SK-N-MC (cell line): ENCODE measurements around the gene TOP1.

ENCODE experiments used
- DNase-seq: peaks from one replicate; pipeline ENCODE4 v3.0.0-alpha.2; 2011; ENCODE audit warnings: low read depth, low spot score
- H3K27ac ChIP-seq: fragments of 200-600 bp; sonication (generic); 2 replicates; pipeline ENCODE4 v1.5.1; 2016; ENCODE audit warnings: mixed run types
- H3K36me3 ChIP-seq: fragments of 200-600 bp; sonication (generic); 2 replicates; pipeline ENCODE4 v1.6.1; 2017; ENCODE audit warnings: antibody characterized with exemption, low read length, mixed read lengths; ENCODE audit not compliant: insufficient read depth
- H3K4me3 ChIP-seq: fragments of 200-600 bp; sonication (generic); 2 replicates; pipeline ENCODE4 v1.5.1; 2016
- H3K9ac ChIP-seq: fragments of 200-600 bp; sonication (generic); 2 replicates; pipeline ENCODE4 v1.8.0; 2017; ENCODE audit warnings: mixed run types, mixed read lengths; ENCODE audit not compliant: insufficient read length
- H3K9me3 ChIP-seq: fragments of 200-600 bp; sonication (generic); 2 replicates; pipeline ENCODE4 v1.6.1; 2017; ENCODE audit warnings: low read depth, mild to moderate bottlenecking, antibody characterized with exemption, low read length, moderate library complexity, mixed read lengths
- EZH2 ChIP-seq: fragments of 200-600 bp; sonication (generic); IDR thresholded peaks from one replicate; pipeline ENCODE4 v1.6.1; 2017; ENCODE audit warnings: antibody characterized with exemption
- FOXP2 ChIP-seq: optimal IDR thresholded peaks from 2 replicates; pipeline ENCODE3; 2011; ENCODE audit warnings: mild to moderate bottlenecking, moderate library complexity; ENCODE audit not compliant: insufficient read depth; ENCODE audit errors: extremely low read length, control extremely low read depth
- POLR2AphosphoS5 ChIP-seq: IDR thresholded peaks from 2 replicates; pipeline ENCODE4 v1.6.1; 2012; ENCODE audit warnings: mild to moderate bottlenecking, low read depth, low read length, borderline replicate concordance

The TOP1 gene

DNA sequence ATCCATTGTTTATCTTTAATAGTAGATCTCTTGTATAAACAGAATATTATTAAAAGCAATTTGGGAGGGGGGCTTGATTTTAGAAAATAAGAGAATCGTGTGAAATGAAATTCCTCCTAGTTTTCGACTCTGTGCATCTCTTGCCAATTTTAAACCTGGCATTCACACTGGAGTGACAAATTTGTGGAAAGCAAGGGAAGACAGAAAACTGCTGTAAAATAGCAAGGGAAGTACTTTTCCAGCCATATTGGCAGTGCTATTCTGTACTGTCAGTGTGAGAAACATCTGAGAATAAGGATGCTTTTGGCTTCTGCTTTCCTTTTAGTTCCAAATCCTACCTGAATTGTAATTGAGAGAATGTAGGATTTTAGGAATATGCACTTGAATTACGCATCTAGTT lies 40.2 kb downstream of the TOP1 start:
- no peak overlapping the region for H3K27ac ChIP-seq
- H3K9ac ChIP-seq = no peak overlapping the region
- H3K36me3 ChIP-seq = peaks cover 43% of the 10 kb centered on the region
- TF ChIP-seq POLR2AphosphoS5 (no peak), FOXP2 (no peak), EZH2 (no peak)
- no peaks in the 10 kb centered on the region for H3K9me3 ChIP-seq
- no peak overlapping the region for H3K4me3 ChIP-seq
- DNase-seq = no peak

GRCh38 chr20:41072190-41072863 lies 43.7 kb downstream of the TOP1 start:
- H3K36me3 ChIP-seq = peaks cover 53% of the 10 kb centered on the region

DNA sequence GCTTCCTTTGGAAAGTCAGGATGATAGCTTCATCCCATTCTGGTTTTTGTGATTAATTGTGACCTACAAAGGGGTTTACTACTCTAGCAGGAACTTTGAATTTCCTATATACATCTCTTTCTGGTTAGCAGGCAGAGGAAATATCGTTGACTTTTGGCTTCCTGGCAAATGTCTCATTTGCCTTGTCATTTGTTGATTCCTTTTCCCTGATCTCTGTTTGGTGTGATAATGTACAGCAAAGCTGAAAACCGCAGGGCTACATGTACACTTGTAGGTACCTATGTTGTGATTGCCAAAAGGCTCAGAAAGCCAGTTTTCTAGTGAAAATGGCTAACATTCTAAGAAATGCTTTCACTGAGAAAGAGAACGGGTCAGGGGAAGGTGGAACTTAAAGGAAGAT lies 44.3 kb downstream of the TOP1 start:
- peaks cover 52% of the 10 kb centered on the region for H3K36me3 ChIP-seq
- no peak for DNase-seq
- H3K4me3 ChIP-seq = peak overlapping the region; percentile 1; the same call in 1 of the 2 replicates
- H3K27ac ChIP-seq = peak overlapping the region; percentile 56; the same call in 1 of the 2 replicates
- H3K9me3 ChIP-seq = no peaks in the 10 kb centered on the region
- TF ChIP-seq POLR2AphosphoS5 (no peak), EZH2 (no peak), FOXP2 (no peak)
- H3K9ac ChIP-seq = no peak overlapping the region

More at GRCh38 chr20:41072190-41072863, 43.7 kb downstream of the TOP1 start:
- H3K9me3 ChIP-seq = no peaks in the 10 kb centered on the region
- peak overlapping the region; percentile 56; the same call in 1 of the 2 replicates for H3K27ac ChIP-seq
- TF ChIP-seq EZH2 = no peak
- no peak for TF ChIP-seq POLR2AphosphoS5
- no peak for TF ChIP-seq FOXP2
- no peak overlapping the region; the same call in 1 of the 2 replicates for H3K4me3 ChIP-seq
- DNase-seq = no peak
- H3K9ac ChIP-seq = no peak overlapping the region

DNA sequence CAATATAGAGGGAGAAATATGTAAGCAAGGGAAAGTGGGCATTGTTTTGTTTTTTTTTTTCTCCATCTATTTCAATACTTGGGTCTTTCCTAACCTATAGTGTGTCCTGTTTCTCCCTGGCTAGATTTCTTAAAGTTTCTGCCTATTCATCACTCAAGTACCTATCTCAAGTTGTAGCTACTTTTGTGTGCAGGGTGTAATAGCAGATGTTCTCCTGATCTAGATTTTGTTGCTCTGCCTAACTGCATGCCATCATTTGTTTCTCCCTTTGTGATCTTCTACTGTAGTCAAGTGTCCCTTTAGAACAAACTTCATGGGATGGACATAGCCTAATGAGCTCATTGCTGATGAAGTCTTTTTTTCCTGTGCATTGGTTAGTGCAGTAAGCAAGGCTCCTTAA lies 45.8 kb downstream of the TOP1 start:
- H3K27ac ChIP-seq = 0 out of 2 replicates have a peak overlapping the region, but pooled peaks have one; percentile 56
- no peak overlapping the region for H3K9ac ChIP-seq
- H3K9me3 ChIP-seq = no peaks in the 10 kb centered on the region
- no peak overlapping the region for H3K4me3 ChIP-seq
- peaks cover 56% of the 10 kb centered on the region for H3K36me3 ChIP-seq
- TF ChIP-seq FOXP2 = no peak
- TF ChIP-seq EZH2 = no peak
- TF ChIP-seq POLR2AphosphoS5 = no peak
- DNase-seq = no peak

DNA sequence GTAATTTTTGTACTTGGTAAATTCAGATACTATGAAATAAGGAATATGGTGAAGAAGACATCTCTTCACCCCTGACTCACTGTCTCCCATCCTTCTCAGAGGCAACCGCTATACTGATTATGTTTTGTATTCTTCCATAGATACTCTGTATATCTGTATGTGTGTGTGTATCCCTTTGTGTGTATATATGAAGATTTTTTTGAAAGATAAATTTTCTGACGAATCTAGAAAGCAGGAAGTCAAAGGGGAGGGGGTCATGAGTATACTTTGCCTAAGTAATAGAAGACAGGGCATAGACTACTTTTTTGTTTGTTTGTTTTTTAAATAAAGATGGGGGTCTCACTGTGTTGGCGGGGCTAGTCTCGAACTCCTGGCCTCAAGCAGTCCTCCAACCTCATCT lies 48.2 kb downstream of the TOP1 start:
- Histone ChIP-seq H3K36me3 (peaks cover 70% of the 10 kb centered on the region), H3K27ac (peak overlapping the region; percentile 13; the same call in 1 of the 2 replicates)

DNA sequence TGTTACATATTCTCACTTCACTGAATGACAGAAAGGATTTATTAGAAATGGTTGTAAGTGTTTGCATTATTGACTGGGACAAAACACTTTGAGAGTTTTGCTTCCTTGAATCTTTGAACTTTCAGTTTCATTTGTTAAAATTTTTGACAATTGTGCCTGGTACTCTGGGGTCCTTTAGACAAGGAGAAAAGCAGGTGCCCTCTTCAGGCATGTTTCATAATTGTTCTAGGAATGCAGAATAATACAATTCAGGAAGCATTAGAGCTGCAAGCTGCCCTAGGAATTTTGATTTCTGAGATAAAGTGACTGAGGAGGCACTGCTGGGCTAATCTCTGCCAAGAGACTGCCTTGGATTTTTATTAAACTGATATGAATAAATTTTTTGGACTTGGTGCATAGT lies 49.7 kb downstream of the TOP1 start:
- no peak for DNase-seq
- H3K4me3 ChIP-seq = 0 out of 2 replicates have a peak overlapping the region, but pooled peaks have one; percentile 3
- H3K36me3 ChIP-seq = peaks cover 85% of the 10 kb centered on the region
- TF ChIP-seq FOXP2 (no peak), EZH2 (no peak), POLR2AphosphoS5 (no peak)
- H3K27ac ChIP-seq = peak overlapping the region; percentile 74
- peak overlapping the region; percentile 12 for H3K9ac ChIP-seq
- H3K9me3 ChIP-seq = no peaks in the 10 kb centered on the region

More for the DNA sequence above, 48.2 kb downstream of the TOP1 start:
- H3K9ac ChIP-seq = no peak overlapping the region
- TF ChIP-seq FOXP2 (no peak), EZH2 (no peak), POLR2AphosphoS5 (no peak)
- H3K9me3 ChIP-seq = no peaks in the 10 kb centered on the region
- no peak overlapping the region for H3K4me3 ChIP-seq
- no peak for DNase-seq

DNA sequence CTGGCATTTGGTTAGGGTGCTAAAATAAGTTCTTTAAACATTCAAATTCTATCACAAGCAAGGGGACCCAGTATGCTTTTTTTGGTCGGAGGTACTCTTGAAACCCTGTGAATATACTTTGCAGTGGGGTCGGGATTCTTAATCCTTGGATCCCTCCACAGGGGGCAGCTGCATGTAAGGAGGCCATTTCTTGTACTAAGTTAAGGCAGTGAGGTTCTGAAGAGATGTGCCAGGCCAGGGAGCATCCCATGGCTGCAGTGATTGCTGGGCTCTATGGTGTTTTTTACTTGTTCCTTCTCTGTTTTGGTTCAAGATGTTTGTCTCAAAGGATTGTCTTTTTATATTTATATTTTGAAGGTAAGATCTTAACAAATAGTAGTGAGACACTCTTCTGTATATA lies 50.4 kb downstream of the TOP1 start:
- TF ChIP-seq EZH2 (no peak), FOXP2 (no peak), POLR2AphosphoS5 (no peak)
- no peak for DNase-seq
- H3K9ac ChIP-seq = peak overlapping the region; percentile 5
- peaks cover 89% of the 10 kb centered on the region for H3K36me3 ChIP-seq
- no peak overlapping the region for H3K4me3 ChIP-seq
- peak overlapping the region; percentile 74; the same call in 1 of the 2 replicates for H3K27ac ChIP-seq
- H3K9me3 ChIP-seq = no peaks in the 10 kb centered on the region

- Histone ChIP-seq H3K4me3 (no peak overlapping the region), H3K27ac (peak overlapping the region; percentile 39; the same call in 1 of the 2 replicates), H3K9ac (no peak overlapping the region)
Observed at GRCh38 chr20:41080866-41081265, 52.2 kb downstream of the TOP1 start.

DNA sequence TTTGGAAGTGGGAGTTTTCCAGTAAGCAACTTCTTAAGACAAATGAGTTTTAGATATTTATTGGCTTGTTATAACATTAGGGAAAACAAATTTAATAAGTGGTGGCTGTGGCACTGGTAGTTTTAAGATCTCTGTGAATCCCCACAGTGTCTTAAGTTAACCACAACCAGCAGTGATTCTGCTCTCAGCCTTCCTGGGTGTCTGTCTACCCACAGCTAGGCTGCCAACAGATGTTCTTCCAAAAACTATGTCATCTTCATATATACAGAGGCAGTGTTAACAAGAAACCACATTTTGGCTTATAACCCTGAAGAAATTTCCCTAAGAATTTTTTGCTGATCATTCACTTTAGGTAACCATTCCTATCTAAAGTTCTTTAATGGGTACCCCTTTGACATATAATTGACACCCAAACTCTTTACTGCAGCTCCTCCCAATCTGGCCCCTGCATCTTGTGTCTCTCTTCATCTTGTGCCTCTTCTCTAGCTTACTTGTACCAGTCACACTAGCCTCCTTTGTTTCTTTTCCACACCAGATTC lies 52.7 kb downstream of the TOP1 start:
- peak overlapping the region; percentile 39; the same call in 1 of the 2 replicates for H3K27ac ChIP-seq
- peaks cover 91% of the 10 kb centered on the region for H3K36me3 ChIP-seq
- H3K9me3 ChIP-seq = no peaks in the 10 kb centered on the region
- TF ChIP-seq POLR2AphosphoS5 (no peak), FOXP2 (no peak), EZH2 (no peak)
- H3K4me3 ChIP-seq = no peak overlapping the region
- no peak for DNase-seq
- H3K9ac ChIP-seq = no peak overlapping the region

More at GRCh38 chr20:41080866-41081265, 52.2 kb downstream of the TOP1 start:
- peaks cover 93% of the 10 kb centered on the region for H3K36me3 ChIP-seq
- H3K9me3 ChIP-seq = no peaks in the 10 kb centered on the region
- TF ChIP-seq FOXP2 (no peak), EZH2 (no peak), POLR2AphosphoS5 (no peak)
- no peak for DNase-seq
